OCI-LY7 (cell line): ENCODE data around the gene DEAF1.

Source experiments
- EZH2phosphoT487 ChIP-seq: fragments of 200-600 bp; sonication (generic); IDR thresholded peaks from 2 replicates; pipeline ENCODE4 v1.6.1; 2018; ENCODE audit warnings: low read depth, borderline replicate concordance, mild to moderate bottlenecking, mixed run types, antibody characterized with exemption, low read length, moderate library complexity, mixed read lengths
- TF ChIP-seq, protein P1 (sequence below): fragments of 200-600 bp; sonication (generic); conservative IDR thresholded peaks from 2 replicates; pipeline ENCODE4 v1.5.1; 2014; ENCODE audit warnings: mild to moderate bottlenecking, antibody characterized with exemption, low read length, moderate library complexity, mixed read lengths

- TF ChIP-seq, protein P1, sequence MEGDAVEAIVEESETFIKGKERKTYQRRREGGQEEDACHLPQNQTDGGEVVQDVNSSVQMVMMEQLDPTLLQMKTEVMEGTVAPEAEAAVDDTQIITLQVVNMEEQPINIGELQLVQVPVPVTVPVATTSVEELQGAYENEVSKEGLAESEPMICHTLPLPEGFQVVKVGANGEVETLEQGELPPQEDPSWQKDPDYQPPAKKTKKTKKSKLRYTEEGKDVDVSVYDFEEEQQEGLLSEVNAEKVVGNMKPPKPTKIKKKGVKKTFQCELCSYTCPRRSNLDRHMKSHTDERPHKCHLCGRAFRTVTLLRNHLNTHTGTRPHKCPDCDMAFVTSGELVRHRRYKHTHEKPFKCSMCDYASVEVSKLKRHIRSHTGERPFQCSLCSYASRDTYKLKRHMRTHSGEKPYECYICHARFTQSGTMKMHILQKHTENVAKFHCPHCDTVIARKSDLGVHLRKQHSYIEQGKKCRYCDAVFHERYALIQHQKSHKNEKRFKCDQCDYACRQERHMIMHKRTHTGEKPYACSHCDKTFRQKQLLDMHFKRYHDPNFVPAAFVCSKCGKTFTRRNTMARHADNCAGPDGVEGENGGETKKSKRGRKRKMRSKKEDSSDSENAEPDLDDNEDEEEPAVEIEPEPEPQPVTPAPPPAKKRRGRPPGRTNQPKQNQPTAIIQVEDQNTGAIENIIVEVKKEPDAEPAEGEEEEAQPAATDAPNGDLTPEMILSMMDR = no peak
- no peak for TF ChIP-seq EZH2phosphoT487
These were observed 77.7 kb downstream of the DEAF1 start for GRCh38 chr11:617199-617911.
